GM23338 (cell line): ENCODE measurements around the gene PHACTR1. TPM values are rescaled to one million over a fixed set of nuclear protein-coding genes. Genes with fewer than 3 reads are reported as not detected.

ENCODE experiments used
- ATAC-seq: fragments of 200-7000 bp; cut with Tn5 transposase; 3 replicates; pipeline ENCODE4 v1.9.1; 2020
- DNase-seq: peaks from one replicate; pipeline ENCODE4 v3.0.0-alpha.2; 2015; ENCODE audit warnings: low spot score
- H2AFZ ChIP-seq: fragments of 200-600 bp; sonication (generic); 2 replicates; pipeline ENCODE4 v1.8.0; 2016; ENCODE audit warnings: antibody characterized with exemption, mild to moderate bottlenecking, moderate library complexity
- H3F3A ChIP-seq: fragments of 200-600 bp; sonication (generic); replicated peaks from 2 replicates; pipeline ENCODE4 v1.8.0; 2017; ENCODE audit warnings: antibody characterized with exemption, mixed run types, low read depth
- H3K27ac ChIP-seq: fragments of 200-600 bp; sonication (generic); 2 replicates; pipeline ENCODE4 v1.6.1; 2016; ENCODE audit warnings: low read depth
- H3K27me3 ChIP-seq: fragments of 200-600 bp; sonication (generic); 2 replicates; pipeline ENCODE4 v1.8.0; 2016; ENCODE audit warnings: mild to moderate bottlenecking, mixed run types, moderate library complexity; ENCODE audit not compliant: insufficient read depth
- H3K36me3 ChIP-seq: fragments of 200-600 bp; sonication (generic); 2 replicates; pipeline ENCODE4 v1.8.0; 2016; ENCODE audit warnings: mild to moderate bottlenecking; ENCODE audit not compliant: insufficient read depth
- H3K4me1 ChIP-seq: fragments of 200-600 bp; sonication (generic); 2 replicates; pipeline ENCODE4 v1.8.0; 2016; ENCODE audit warnings: mild to moderate bottlenecking, moderate library complexity; ENCODE audit not compliant: insufficient read depth
- H3K4me2 ChIP-seq: fragments of 200-600 bp; sonication (generic); 2 replicates; pipeline ENCODE4 v1.7.1; 2017; ENCODE audit warnings: mixed run types
- H3K4me3 ChIP-seq: fragments of 200-600 bp; sonication (generic); 2 replicates; pipeline ENCODE4 v1.6.1; 2016; ENCODE audit warnings: mixed run types
- H3K79me2 ChIP-seq: fragments of 200-600 bp; sonication (generic); replicated peaks from 2 replicates; pipeline ENCODE4 v1.8.0; 2017; ENCODE audit warnings: mild to moderate bottlenecking; ENCODE audit not compliant: insufficient read depth
- H3K9me2 ChIP-seq: fragments of 200-600 bp; sonication (generic); 2 replicates; pipeline ENCODE4 v1.8.0; 2017; ENCODE audit not compliant: insufficient read depth
- H4K20me1 ChIP-seq: fragments of 200-600 bp; sonication (generic); replicated peaks from 2 replicates; pipeline ENCODE4 v1.8.0; 2017; ENCODE audit warnings: mild to moderate bottlenecking; ENCODE audit not compliant: insufficient read depth
- H3K27ac Mint-ChIP-seq: 2 replicates; pipeline ENCODE4 v1.8.0; 2020; ENCODE audit warnings: inconsistent platforms, mild to moderate bottlenecking, moderate library complexity, mixed read lengths
- H3K27me3 Mint-ChIP-seq: 3 replicates; pipeline ENCODE4 v1.8.0; 2022; ENCODE audit warnings: low read depth, mild to moderate bottlenecking, moderate library complexity, mixed read lengths, inconsistent platforms; ENCODE audit not compliant: insufficient read depth, poor library complexity
- H3K36me3 Mint-ChIP-seq: 3 replicates; pipeline ENCODE4 v1.8.0; 2021; ENCODE audit warnings: low read depth, mild to moderate bottlenecking, inconsistent platforms, moderate library complexity, mixed read lengths
- H3K4me1 Mint-ChIP-seq: 3 replicates; pipeline ENCODE4 v1.8.0; 2020; ENCODE audit warnings: mild to moderate bottlenecking, inconsistent platforms, mixed read lengths
- H3K4me3 Mint-ChIP-seq: 3 replicates; pipeline ENCODE4 v1.8.0; 2021; ENCODE audit warnings: moderate library complexity, mild to moderate bottlenecking, inconsistent platforms, mixed read lengths
- H3K9me3 Mint-ChIP-seq: 3 replicates; pipeline ENCODE4 v1.8.0; 2020; ENCODE audit warnings: moderate library complexity, mild to moderate bottlenecking, inconsistent platforms, mixed read lengths
- CREB1 ChIP-seq: fragments of 250-450 bp; sonication (Bioruptor Pico); IDR thresholded peaks from 2 replicates; pipeline ENCODE4 v1.5.0; 2020; ENCODE audit warnings: low read depth, mild to moderate bottlenecking, moderate library complexity
- ETS1 ChIP-seq: IDR thresholded peaks from 2 replicates; pipeline ENCODE4 v1.6.1; 2016; ENCODE audit warnings: antibody characterized with exemption
- EZH2 ChIP-seq: fragments of 200-600 bp; sonication (generic); IDR thresholded peaks from one replicate; pipeline ENCODE4 v1.8.0; 2017; ENCODE audit warnings: antibody characterized with exemption, mild to moderate bottlenecking, low read depth; ENCODE audit not compliant: unreplicated experiment
- JUNB ChIP-seq: IDR thresholded peaks from one replicate; pipeline ENCODE4 v1.6.1; 2016; ENCODE audit warnings: antibody characterized with exemption; ENCODE audit not compliant: unreplicated experiment
- NANOG ChIP-seq: IDR thresholded peaks from 2 replicates; pipeline ENCODE4 v1.6.1; 2016; ENCODE audit warnings: antibody characterized with exemption, borderline replicate concordance
- POLR2AphosphoS5 ChIP-seq: IDR thresholded peaks from 2 replicates; pipeline ENCODE4 v1.6.1; 2016; ENCODE audit warnings: antibody characterized with exemption, low read depth
- STAT1 ChIP-seq: IDR thresholded peaks from one replicate; pipeline ENCODE4 v1.6.1; 2016; ENCODE audit warnings: antibody characterized with exemption; ENCODE audit not compliant: unreplicated experiment
- ZNF114 ChIP-seq: fragments of 250-450 bp; sonication (Bioruptor Pico); IDR thresholded peaks from 2 replicates; pipeline ENCODE4 v1.5.0; 2020; ENCODE audit warnings: mild to moderate bottlenecking, moderate library complexity
- polyA plus RNA-seq: library from polyadenylated mRNA; unstranded; fragments of >200 nt; fragmentation: Nextera tagmentation; extraction: Ambion mirVana; gene quantifications from 2 replicates; pipeline ENCODE4 v1.2.1, GENCODE V29; 2016
- total RNA-seq: library from RNA; depleted of rRNA; stranded (reverse); fragments of >200 nt; shearing (Covaris generic); gene quantifications from 2 replicates; pipeline ENCODE4 v1.2.3, GENCODE V29; 2014
- TF ChIP-seq, protein P1 (sequence below): fragments of 250-450 bp; sonication (Bioruptor Pico); IDR thresholded peaks from 2 replicates; pipeline ENCODE4 v1.5.0; 2020; ENCODE audit warnings: mild to moderate bottlenecking, moderate library complexity
- TF ChIP-seq, protein P2 (sequence below): IDR thresholded peaks from one replicate; pipeline ENCODE4 v1.6.1; 2018; ENCODE audit warnings: antibody characterized with exemption; ENCODE audit not compliant: unreplicated experiment
- TF ChIP-seq, protein P3 (sequence below), 2 experiments: fragments of 200-600 bp in 1 of 2; sonication (generic) in 1 of 2; conservative IDR thresholded peaks; 2 replicates each; pipeline versions ENCODE4 v1.5.1 to v1.6.1; 2016 to 2017; ENCODE audit warnings: antibody characterized with exemption in 2 of 2, low read depth in 2 of 2, mild to moderate bottlenecking in 2 of 2, moderate library complexity in 1 of 2

The PHACTR1 gene
- total and polyA plus RNA-seq, 2 experiments from 2014 or later: 5.9 to 19.3 TPM

DNA sequence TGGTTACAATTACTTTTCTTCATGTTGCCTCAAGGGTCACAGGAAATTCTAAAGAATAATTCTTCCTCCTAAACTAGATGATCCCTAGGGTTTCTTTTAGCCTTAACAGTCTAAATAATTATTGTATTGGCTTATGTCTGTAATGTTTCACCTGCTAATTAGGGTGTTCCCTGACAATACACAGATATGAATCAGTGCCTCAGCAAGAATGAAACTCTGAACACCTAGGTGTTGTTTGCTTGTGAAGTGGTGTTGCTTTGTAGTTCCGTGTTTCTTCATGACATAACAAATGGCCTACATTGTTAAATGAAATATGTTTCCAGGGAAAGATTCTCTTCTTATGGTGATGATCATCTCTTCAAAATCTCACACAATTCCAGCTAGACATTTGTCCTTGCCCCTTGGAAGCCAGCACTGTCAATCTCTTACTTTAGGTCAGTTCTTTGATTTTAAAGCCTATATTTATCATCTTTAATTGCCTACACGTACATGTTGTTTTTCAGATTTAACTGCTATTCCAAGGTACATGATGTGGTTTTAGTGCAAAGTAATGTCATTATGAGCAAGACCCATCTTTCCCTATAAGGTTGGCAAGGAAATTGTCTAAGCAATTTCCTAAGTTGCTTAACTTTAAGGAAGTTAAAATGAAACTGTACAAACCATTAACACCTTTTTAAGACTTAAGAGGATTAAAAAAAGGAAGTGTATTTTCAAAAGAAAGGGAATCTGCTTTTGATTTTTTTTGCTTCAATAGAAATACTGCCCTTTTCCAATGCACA lies 499.9 kb downstream of the PHACTR1 start (continued):
- TF ChIP-seq STAT1: no peak
- no peak for TF ChIP-seq ZNF114
- no peak for TF ChIP-seq NANOG

DNA sequence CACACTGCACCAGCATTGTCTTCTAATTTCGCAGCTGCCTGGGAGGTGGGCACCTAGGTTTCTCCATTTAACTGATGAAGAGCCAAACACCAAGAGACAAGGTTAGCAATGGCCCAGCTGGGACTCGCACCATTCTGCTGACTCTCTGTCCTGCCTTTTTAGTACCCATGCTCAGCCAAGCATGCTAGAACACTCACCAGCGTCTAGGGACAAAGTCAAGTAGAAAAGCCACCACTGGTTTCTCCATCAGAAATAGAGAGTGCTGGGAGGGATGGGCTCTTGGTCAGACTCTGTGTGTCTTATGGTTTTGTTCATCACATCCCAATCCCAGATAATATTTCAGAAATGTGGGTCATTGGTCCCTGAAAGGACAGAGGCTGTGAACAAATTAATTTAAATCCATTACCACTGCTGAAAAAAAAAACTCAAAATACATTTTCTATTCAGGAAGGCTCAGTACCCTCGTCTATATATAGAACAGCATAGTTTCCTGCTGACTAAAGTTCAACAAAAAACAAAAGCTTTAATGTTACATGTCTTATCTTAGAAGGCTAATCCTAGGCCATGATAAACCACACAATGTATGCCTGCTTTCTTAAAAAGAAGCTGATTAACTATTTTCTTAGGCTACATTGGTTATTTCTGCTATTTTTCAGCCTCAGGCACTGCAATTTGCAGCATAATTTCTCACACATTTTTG lies 500.8 kb downstream of the PHACTR1 start:
- Histone ChIP-seq H2AFZ (no peak overlapping the region), H4K20me1 (no peaks in the 10 kb centered on the region), H3K27me3 (no peaks in the 10 kb centered on the region), H3K4me3 (no peak overlapping the region), H3K4me1 (no peaks in the 10 kb centered on the region), H3K9me2 (peaks cover 3% of the 10 kb centered on the region; the same call in 1 of the 2 replicates), H3K36me3 (no peaks in the 10 kb centered on the region), H3K4me2 (no peak overlapping the region), H3K27ac (no peak overlapping the region), H3K79me2 (no peaks in the 10 kb centered on the region), H3F3A (no peaks in the 10 kb centered on the region)
- Mint-ChIP-seq H3K4me1 (no peaks in the 10 kb centered on the region), H3K27me3 (peaks cover 2% of the 10 kb centered on the region), H3K36me3 (no peaks in the 10 kb centered on the region), H3K4me3 (no peak overlapping the region), H3K27ac (no peak overlapping the region), H3K9me3 (no peaks in the 10 kb centered on the region; the same call in 2 of the 3 replicates)
- DNase-seq (no peak), ATAC-seq (no peak)
- TF ChIP-seq JUNB (no peak), ETS1 (no peak), ZNF114 (no peak), NANOG (no peak), EZH2 (no peak), CREB1 (no peak), POLR2AphosphoS5 (no peak)
- TF ChIP-seq, protein P1, sequence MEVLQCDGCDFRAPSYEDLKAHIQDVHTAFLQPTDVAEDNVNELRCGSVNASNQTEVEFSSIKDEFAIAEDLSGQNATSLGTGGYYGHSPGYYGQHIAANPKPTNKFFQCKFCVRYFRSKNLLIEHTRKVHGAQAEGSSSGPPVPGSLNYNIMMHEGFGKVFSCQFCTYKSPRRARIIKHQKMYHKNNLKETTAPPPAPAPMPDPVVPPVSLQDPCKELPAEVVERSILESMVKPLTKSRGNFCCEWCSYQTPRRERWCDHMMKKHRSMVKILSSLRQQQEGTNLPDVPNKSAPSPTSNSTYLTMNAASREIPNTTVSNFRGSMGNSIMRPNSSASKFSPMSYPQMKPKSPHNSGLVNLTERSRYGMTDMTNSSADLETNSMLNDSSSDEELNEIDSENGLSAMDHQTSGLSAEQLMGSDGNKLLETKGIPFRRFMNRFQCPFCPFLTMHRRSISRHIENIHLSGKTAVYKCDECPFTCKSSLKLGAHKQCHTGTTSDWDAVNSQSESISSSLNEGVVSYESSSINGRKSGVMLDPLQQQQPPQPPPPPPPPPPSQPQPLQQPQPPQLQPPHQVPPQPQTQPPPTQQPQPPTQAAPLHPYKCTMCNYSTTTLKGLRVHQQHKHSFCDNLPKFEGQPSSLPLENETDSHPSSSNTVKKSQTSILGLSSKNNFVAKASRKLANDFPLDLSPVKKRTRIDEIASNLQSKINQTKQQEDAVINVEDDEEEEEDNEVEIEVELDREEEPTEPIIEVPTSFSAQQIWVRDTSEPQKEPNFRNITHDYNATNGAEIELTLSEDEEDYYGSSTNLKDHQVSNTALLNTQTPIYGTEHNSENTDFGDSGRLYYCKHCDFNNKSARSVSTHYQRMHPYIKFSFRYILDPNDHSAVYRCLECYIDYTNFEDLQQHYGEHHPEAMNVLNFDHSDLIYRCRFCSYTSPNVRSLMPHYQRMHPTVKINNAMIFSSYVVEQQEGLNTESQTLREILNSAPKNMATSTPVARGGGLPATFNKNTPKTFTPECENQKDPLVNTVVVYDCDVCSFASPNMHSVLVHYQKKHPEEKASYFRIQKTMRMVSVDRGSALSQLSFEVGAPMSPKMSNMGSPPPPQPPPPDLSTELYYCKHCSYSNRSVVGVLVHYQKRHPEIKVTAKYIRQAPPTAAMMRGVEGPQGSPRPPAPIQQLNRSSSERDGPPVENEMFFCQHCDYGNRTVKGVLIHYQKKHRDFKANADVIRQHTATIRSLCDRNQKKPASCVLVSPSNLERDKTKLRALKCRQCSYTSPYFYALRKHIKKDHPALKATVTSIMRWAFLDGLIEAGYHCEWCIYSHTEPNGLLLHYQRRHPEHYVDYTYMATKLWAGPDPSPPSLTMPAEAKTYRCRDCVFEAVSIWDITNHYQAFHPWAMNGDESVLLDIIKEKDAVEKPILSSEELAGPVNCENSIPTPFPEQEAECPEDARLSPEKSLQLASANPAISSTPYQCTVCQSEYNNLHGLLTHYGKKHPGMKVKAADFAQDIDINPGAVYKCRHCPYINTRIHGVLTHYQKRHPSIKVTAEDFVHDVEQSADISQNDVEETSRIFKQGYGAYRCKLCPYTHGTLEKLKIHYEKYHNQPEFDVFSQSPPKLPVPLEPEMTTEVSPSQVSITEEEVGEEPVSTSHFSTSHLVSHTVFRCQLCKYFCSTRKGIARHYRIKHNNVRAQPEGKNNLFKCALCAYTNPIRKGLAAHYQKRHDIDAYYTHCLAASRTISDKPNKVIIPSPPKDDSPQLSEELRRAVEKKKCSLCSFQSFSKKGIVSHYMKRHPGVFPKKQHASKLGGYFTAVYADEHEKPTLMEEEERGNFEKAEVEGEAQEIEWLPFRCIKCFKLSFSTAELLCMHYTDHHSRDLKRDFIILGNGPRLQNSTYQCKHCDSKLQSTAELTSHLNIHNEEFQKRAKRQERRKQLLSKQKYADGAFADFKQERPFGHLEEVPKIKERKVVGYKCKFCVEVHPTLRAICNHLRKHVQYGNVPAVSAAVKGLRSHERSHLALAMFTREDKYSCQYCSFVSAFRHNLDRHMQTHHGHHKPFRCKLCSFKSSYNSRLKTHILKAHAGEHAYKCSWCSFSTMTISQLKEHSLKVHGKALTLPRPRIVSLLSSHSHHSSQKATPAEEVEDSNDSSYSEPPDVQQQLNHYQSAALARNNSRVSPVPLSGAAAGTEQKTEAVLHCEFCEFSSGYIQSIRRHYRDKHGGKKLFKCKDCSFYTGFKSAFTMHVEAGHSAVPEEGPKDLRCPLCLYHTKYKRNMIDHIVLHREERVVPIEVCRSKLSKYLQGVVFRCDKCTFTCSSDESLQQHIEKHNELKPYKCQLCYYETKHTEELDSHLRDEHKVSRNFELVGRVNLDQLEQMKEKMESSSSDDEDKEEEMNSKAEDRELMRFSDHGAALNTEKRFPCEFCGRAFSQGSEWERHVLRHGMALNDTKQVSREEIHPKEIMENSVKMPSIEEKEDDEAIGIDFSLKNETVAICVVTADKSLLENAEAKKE (CRISPR knock-in tag): no peak
- TF ChIP-seq, protein P2, sequence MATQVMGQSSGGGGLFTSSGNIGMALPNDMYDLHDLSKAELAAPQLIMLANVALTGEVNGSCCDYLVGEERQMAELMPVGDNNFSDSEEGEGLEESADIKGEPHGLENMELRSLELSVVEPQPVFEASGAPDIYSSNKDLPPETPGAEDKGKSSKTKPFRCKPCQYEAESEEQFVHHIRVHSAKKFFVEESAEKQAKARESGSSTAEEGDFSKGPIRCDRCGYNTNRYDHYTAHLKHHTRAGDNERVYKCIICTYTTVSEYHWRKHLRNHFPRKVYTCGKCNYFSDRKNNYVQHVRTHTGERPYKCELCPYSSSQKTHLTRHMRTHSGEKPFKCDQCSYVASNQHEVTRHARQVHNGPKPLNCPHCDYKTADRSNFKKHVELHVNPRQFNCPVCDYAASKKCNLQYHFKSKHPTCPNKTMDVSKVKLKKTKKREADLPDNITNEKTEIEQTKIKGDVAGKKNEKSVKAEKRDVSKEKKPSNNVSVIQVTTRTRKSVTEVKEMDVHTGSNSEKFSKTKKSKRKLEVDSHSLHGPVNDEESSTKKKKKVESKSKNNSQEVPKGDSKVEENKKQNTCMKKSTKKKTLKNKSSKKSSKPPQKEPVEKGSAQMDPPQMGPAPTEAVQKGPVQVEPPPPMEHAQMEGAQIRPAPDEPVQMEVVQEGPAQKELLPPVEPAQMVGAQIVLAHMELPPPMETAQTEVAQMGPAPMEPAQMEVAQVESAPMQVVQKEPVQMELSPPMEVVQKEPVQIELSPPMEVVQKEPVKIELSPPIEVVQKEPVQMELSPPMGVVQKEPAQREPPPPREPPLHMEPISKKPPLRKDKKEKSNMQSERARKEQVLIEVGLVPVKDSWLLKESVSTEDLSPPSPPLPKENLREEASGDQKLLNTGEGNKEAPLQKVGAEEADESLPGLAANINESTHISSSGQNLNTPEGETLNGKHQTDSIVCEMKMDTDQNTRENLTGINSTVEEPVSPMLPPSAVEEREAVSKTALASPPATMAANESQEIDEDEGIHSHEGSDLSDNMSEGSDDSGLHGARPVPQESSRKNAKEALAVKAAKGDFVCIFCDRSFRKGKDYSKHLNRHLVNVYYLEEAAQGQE: no peak
- TF ChIP-seq, protein P3, sequence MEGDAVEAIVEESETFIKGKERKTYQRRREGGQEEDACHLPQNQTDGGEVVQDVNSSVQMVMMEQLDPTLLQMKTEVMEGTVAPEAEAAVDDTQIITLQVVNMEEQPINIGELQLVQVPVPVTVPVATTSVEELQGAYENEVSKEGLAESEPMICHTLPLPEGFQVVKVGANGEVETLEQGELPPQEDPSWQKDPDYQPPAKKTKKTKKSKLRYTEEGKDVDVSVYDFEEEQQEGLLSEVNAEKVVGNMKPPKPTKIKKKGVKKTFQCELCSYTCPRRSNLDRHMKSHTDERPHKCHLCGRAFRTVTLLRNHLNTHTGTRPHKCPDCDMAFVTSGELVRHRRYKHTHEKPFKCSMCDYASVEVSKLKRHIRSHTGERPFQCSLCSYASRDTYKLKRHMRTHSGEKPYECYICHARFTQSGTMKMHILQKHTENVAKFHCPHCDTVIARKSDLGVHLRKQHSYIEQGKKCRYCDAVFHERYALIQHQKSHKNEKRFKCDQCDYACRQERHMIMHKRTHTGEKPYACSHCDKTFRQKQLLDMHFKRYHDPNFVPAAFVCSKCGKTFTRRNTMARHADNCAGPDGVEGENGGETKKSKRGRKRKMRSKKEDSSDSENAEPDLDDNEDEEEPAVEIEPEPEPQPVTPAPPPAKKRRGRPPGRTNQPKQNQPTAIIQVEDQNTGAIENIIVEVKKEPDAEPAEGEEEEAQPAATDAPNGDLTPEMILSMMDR (conservative IDR thresholded peaks at IDR 0.05; ENCODE audit: low read depth in 2 of 2): no peak
